ENCODE results near the gene ARHGAP9. TPM values are rescaled to one million over a fixed set of nuclear protein-coding genes. Genes with fewer than 3 reads are reported as not detected.

Gene ARHGAP9
- total and polyA plus RNA-seq, 2 of the 8 experiments (the other 6 are each of a cell fraction or from before 2014, with no cell fraction given): 3.2 to 6.0 TPM

GRCh38 chr12:57430931-57431566 lies 48.6 kb downstream of the ARHGAP9 start, which contains the start of gene R3HDM2 (continued):
- TF ChIP-seq, protein P1, sequence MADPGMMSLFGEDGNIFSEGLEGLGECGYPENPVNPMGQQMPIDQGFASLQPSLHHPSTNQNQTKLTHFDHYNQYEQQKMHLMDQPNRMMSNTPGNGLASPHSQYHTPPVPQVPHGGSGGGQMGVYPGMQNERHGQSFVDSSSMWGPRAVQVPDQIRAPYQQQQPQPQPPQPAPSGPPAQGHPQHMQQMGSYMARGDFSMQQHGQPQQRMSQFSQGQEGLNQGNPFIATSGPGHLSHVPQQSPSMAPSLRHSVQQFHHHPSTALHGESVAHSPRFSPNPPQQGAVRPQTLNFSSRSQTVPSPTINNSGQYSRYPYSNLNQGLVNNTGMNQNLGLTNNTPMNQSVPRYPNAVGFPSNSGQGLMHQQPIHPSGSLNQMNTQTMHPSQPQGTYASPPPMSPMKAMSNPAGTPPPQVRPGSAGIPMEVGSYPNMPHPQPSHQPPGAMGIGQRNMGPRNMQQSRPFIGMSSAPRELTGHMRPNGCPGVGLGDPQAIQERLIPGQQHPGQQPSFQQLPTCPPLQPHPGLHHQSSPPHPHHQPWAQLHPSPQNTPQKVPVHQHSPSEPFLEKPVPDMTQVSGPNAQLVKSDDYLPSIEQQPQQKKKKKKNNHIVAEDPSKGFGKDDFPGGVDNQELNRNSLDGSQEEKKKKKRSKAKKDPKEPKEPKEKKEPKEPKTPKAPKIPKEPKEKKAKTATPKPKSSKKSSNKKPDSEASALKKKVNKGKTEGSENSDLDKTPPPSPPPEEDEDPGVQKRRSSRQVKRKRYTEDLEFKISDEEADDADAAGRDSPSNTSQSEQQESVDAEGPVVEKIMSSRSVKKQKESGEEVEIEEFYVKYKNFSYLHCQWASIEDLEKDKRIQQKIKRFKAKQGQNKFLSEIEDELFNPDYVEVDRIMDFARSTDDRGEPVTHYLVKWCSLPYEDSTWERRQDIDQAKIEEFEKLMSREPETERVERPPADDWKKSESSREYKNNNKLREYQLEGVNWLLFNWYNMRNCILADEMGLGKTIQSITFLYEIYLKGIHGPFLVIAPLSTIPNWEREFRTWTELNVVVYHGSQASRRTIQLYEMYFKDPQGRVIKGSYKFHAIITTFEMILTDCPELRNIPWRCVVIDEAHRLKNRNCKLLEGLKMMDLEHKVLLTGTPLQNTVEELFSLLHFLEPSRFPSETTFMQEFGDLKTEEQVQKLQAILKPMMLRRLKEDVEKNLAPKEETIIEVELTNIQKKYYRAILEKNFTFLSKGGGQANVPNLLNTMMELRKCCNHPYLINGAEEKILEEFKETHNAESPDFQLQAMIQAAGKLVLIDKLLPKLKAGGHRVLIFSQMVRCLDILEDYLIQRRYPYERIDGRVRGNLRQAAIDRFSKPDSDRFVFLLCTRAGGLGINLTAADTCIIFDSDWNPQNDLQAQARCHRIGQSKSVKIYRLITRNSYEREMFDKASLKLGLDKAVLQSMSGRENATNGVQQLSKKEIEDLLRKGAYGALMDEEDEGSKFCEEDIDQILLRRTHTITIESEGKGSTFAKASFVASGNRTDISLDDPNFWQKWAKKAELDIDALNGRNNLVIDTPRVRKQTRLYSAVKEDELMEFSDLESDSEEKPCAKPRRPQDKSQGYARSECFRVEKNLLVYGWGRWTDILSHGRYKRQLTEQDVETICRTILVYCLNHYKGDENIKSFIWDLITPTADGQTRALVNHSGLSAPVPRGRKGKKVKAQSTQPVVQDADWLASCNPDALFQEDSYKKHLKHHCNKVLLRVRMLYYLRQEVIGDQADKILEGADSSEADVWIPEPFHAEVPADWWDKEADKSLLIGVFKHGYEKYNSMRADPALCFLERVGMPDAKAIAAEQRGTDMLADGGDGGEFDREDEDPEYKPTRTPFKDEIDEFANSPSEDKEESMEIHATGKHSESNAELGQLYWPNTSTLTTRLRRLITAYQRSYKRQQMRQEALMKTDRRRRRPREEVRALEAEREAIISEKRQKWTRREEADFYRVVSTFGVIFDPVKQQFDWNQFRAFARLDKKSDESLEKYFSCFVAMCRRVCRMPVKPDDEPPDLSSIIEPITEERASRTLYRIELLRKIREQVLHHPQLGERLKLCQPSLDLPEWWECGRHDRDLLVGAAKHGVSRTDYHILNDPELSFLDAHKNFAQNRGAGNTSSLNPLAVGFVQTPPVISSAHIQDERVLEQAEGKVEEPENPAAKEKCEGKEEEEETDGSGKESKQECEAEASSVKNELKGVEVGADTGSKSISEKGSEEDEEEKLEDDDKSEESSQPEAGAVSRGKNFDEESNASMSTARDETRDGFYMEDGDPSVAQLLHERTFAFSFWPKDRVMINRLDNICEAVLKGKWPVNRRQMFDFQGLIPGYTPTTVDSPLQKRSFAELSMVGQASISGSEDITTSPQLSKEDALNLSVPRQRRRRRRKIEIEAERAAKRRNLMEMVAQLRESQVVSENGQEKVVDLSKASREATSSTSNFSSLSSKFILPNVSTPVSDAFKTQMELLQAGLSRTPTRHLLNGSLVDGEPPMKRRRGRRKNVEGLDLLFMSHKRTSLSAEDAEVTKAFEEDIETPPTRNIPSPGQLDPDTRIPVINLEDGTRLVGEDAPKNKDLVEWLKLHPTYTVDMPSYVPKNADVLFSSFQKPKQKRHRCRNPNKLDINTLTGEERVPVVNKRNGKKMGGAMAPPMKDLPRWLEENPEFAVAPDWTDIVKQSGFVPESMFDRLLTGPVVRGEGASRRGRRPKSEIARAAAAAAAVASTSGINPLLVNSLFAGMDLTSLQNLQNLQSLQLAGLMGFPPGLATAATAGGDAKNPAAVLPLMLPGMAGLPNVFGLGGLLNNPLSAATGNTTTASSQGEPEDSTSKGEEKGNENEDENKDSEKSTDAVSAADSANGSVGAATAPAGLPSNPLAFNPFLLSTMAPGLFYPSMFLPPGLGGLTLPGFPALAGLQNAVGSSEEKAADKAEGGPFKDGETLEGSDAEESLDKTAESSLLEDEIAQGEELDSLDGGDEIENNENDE (IDR thresholded peaks at IDR 0.05; ENCODE audit: insufficient replicate concordance, low read length): no peak
- TF ChIP-seq MAX (IDR thresholded peaks at IDR 0.05) (peak; percentile 98), YY1 (IDR thresholded peaks at IDR 0.05; ENCODE audit: low read depth, low read length) (no peak), JUN (IDR thresholded peaks at IDR 0.05; ENCODE audit: low read depth, low read length) (no peak), POLR2AphosphoS5 (IDR thresholded peaks at IDR 0.05; ENCODE audit: low read depth, low read length) (peak; percentile 86), RFX5 (IDR thresholded peaks at IDR 0.05; ENCODE audit: borderline replicate concordance, low read depth, low read length) (no peak), TBP (IDR thresholded peaks at IDR 0.05; ENCODE audit: low read depth, low read length) (peak; percentile 40; the same call in 1 of the 2 replicates), BRCA1 (IDR thresholded peaks at IDR 0.05; ENCODE audit: low read depth, low read length) (no peak)
- TF ChIP-seq, protein P2, sequence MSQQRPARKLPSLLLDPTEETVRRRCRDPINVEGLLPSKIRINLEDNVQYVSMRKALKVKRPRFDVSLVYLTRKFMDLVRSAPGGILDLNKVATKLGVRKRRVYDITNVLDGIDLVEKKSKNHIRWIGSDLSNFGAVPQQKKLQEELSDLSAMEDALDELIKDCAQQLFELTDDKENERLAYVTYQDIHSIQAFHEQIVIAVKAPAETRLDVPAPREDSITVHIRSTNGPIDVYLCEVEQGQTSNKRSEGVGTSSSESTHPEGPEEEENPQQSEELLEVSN (IDR thresholded peaks at IDR 0.05): peak; percentile 96

Data from H1 (cell line).